IPS-18a (cell line): ENCODE measurements around the gene CUEDC1.

Experiments
- H3K27ac ChIP-seq: one replicate; pipeline ENCODE4 v1.5.1; 2013; ENCODE audit warnings: low read length
- H3K27me3 ChIP-seq: one replicate; pipeline ENCODE4 v1.6.1; 2013; ENCODE audit warnings: mild to moderate bottlenecking, low read length; ENCODE audit not compliant: control insufficient read depth, insufficient read depth
- H3K36me3 ChIP-seq: one replicate; pipeline ENCODE4 v1.6.1; 2013; ENCODE audit warnings: low read depth, low read length; ENCODE audit not compliant: control insufficient read depth
- H3K4me1 ChIP-seq: one replicate; pipeline ENCODE4 v1.6.1; 2013; ENCODE audit warnings: low read depth, low read length; ENCODE audit not compliant: control insufficient read depth
- H3K4me3 ChIP-seq: one replicate; pipeline ENCODE4 v1.5.1; 2013; ENCODE audit warnings: low read length
- H3K9ac ChIP-seq: one replicate; pipeline ENCODE4 v1.6.1; 2013; ENCODE audit warnings: mild to moderate bottlenecking, low read length, moderate library complexity
- H3K9me3 ChIP-seq: one replicate; pipeline ENCODE4 v1.6.1; 2013; ENCODE audit warnings: low read depth, low read length; ENCODE audit not compliant: control insufficient read depth

CUEDC1 gene

GRCh38 chr17:57871155-57871554 lies 84.1 kb downstream of the CUEDC1 start:
- Histone ChIP-seq H3K27ac (no peak overlapping the region), H3K4me1 (peaks cover 28% of the 10 kb centered on the region), H3K9me3 (no peaks in the 10 kb centered on the region), H3K9ac (no peak overlapping the region), H3K4me3 (no peak overlapping the region), H3K36me3 (no peaks in the 10 kb centered on the region), H3K27me3 (peaks cover 7% of the 10 kb centered on the region)

GRCh38 chr17:57870283-57870635 lies 85.0 kb downstream of the CUEDC1 start:
- Histone ChIP-seq H3K27ac (no peak overlapping the region), H3K27me3 (peaks cover 7% of the 10 kb centered on the region), H3K9ac (no peak overlapping the region), H3K9me3 (no peaks in the 10 kb centered on the region), H3K4me1 (peaks cover 19% of the 10 kb centered on the region), H3K4me3 (no peak overlapping the region), H3K36me3 (no peaks in the 10 kb centered on the region)

GRCh38 chr17:57869617-57870282 lies 85.5 kb downstream of the CUEDC1 start:
- Histone ChIP-seq H3K9me3 (no peaks in the 10 kb centered on the region), H3K36me3 (no peaks in the 10 kb centered on the region), H3K27me3 (peaks cover 7% of the 10 kb centered on the region), H3K27ac (no peak overlapping the region), H3K4me3 (no peak overlapping the region), H3K4me1 (peaks cover 14% of the 10 kb centered on the region), H3K9ac (no peak overlapping the region)

- Histone ChIP-seq H3K4me3 (no peak overlapping the region), H3K9me3 (no peaks in the 10 kb centered on the region), H3K4me1 (peaks cover 10% of the 10 kb centered on the region), H3K27me3 (peaks cover 7% of the 10 kb centered on the region), H3K27ac (no peak overlapping the region), H3K9ac (no peak overlapping the region), H3K36me3 (no peaks in the 10 kb centered on the region)
These were observed 86.1 kb downstream of the CUEDC1 start for GRCh38 chr17:57868910-57869616.

- Histone ChIP-seq H3K27ac (no peak overlapping the region), H3K4me1 (peaks cover 7% of the 10 kb centered on the region), H3K27me3 (peaks cover 1% of the 10 kb centered on the region), H3K4me3 (no peak overlapping the region), H3K9me3 (no peaks in the 10 kb centered on the region), H3K9ac (no peak overlapping the region), H3K36me3 (no peaks in the 10 kb centered on the region)
These were observed 87.0 kb downstream of the CUEDC1 start for GRCh38 chr17:57868007-57868909.

GRCh38 chr17:57867126-57867525 lies 88.1 kb downstream of the CUEDC1 start:
- no peak overlapping the region for H3K9ac ChIP-seq
- H3K4me3 ChIP-seq = no peak overlapping the region
- H3K36me3 ChIP-seq = no peaks in the 10 kb centered on the region
- H3K4me1 ChIP-seq = peaks cover 15% of the 10 kb centered on the region
- no peak overlapping the region for H3K27ac ChIP-seq
- H3K27me3 ChIP-seq = peaks cover 13% of the 10 kb centered on the region
- H3K9me3 ChIP-seq = no peaks in the 10 kb centered on the region

GRCh38 chr17:57866723-57867122 lies 88.5 kb downstream of the CUEDC1 start:
- peaks cover 16% of the 10 kb centered on the region for H3K27me3 ChIP-seq
- peaks cover 15% of the 10 kb centered on the region for H3K4me1 ChIP-seq
- no peaks in the 10 kb centered on the region for H3K9me3 ChIP-seq
- H3K4me3 ChIP-seq = no peak overlapping the region
- no peak overlapping the region for H3K27ac ChIP-seq
- no peak overlapping the region for H3K9ac ChIP-seq
- no peaks in the 10 kb centered on the region for H3K36me3 ChIP-seq

- H3K4me3 ChIP-seq = no peak overlapping the region
- H3K36me3 ChIP-seq = no peaks in the 10 kb centered on the region
- H3K4me1 ChIP-seq = peaks cover 17% of the 10 kb centered on the region
- peaks cover 20% of the 10 kb centered on the region for H3K27me3 ChIP-seq
- no peak overlapping the region for H3K27ac ChIP-seq
- no peaks in the 10 kb centered on the region for H3K9me3 ChIP-seq
- no peak overlapping the region for H3K9ac ChIP-seq
These were observed 88.9 kb downstream of the CUEDC1 start for GRCh38 chr17:57866319-57866718.

GRCh38 chr17:57864273-57864672 lies 90.9 kb downstream of the CUEDC1 start:
- H3K4me1 ChIP-seq = peaks cover 26% of the 10 kb centered on the region
- no peaks in the 10 kb centered on the region for H3K36me3 ChIP-seq
- no peak overlapping the region for H3K4me3 ChIP-seq
- no peaks in the 10 kb centered on the region for H3K9me3 ChIP-seq
- H3K27ac ChIP-seq = no peak overlapping the region
- peaks cover 31% of the 10 kb centered on the region for H3K27me3 ChIP-seq
- H3K9ac ChIP-seq = no peak overlapping the region

GRCh38 chr17:57862694-57863667 lies 92.2 kb downstream of the CUEDC1 start:
- no peaks in the 10 kb centered on the region for H3K9me3 ChIP-seq
- H3K27me3 ChIP-seq = peaks cover 31% of the 10 kb centered on the region
- no peak overlapping the region for H3K27ac ChIP-seq
- H3K36me3 ChIP-seq = no peaks in the 10 kb centered on the region
- H3K4me1 ChIP-seq = peaks cover 23% of the 10 kb centered on the region
- no peak overlapping the region for H3K9ac ChIP-seq
- H3K4me3 ChIP-seq = no peak overlapping the region
